LNCaP clone FGC (cell line): ENCODE data around the gene CDS1.

Experiments
- DNase-seq: peaks from one replicate; pipeline ENCODE4 v3.0.0-alpha.2; 2011; ENCODE audit warnings: low read depth
- H3K4me3 ChIP-seq: 2 replicates; pipeline ENCODE4 v1.5.1; 2011; ENCODE audit warnings: mild to moderate bottlenecking, low read depth, low read length, control low read depth
- TF ChIP-seq, protein P1 (sequence below): IDR thresholded peaks from 2 replicates; pipeline ENCODE4 v1.5.1; 2012; ENCODE audit warnings: mild to moderate bottlenecking; ENCODE audit not compliant: control insufficient read depth, insufficient read depth; ENCODE audit errors: extremely low read depth

Gene CDS1

DNA sequence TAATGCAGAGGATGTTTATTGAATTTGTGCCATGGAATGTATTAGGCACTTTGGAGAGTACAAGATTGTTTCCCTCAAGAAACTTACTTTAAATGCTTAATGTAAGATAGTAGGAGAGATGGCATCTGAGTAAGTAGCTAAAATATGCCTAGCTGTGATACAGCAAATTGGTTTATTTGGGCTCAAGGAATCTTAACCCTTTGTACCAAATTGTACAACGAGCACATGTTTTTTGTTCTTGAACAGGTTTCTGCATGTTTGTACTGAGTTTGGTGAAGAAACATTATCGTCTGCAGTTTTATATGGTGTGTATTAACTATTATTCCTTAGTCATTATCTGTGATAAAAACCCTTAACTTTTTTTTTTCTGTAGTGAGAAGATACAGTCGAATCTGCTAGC is 48.6 kb downstream of the CDS1 start:
- no peak overlapping the region for H3K4me3 ChIP-seq
- TF ChIP-seq, protein P1, sequence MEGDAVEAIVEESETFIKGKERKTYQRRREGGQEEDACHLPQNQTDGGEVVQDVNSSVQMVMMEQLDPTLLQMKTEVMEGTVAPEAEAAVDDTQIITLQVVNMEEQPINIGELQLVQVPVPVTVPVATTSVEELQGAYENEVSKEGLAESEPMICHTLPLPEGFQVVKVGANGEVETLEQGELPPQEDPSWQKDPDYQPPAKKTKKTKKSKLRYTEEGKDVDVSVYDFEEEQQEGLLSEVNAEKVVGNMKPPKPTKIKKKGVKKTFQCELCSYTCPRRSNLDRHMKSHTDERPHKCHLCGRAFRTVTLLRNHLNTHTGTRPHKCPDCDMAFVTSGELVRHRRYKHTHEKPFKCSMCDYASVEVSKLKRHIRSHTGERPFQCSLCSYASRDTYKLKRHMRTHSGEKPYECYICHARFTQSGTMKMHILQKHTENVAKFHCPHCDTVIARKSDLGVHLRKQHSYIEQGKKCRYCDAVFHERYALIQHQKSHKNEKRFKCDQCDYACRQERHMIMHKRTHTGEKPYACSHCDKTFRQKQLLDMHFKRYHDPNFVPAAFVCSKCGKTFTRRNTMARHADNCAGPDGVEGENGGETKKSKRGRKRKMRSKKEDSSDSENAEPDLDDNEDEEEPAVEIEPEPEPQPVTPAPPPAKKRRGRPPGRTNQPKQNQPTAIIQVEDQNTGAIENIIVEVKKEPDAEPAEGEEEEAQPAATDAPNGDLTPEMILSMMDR, result no peak
- no peak for DNase-seq

DNA sequence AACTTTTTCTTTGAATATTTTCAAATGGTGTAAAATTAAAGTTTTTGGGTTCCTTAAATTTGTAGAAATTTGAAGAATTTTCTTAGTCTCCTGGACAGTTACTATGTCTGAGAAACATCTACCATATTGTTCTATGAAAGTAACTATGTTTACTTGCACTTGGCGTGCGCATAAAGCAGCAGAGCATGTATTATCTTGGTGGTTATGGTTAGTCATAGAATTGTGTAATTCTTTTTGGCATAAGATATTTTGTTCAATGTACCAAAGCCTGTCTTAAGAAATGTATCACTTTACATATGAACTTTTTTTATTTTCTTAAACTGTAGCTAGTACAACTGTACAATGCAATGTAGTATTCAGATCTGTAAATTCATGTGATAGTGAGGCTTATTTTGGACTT is 49.2 kb downstream of the CDS1 start:
- no peak overlapping the region for H3K4me3 ChIP-seq
- no peak for DNase-seq
- TF ChIP-seq, protein P1, result no peak

DNA sequence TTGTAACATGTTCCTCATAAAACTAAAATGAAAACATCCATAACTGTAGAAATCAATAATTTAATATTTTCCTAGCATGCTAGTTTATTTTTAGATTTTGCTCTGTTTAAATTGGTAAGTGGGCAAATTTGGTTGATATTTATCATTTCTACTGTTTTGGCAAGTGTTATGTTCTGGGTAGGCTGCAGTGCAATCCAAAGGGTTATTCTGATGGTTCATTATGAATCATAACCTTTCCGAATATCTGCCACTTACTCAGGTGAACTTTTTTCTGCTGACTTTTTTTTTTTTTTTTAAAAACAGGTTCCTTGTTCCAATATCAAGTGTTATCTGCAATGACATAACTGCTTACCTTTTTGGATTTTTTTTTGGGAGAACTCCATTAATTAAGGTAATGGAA is 52.0 kb downstream of the CDS1 start:
- DNase-seq, result no peak
- TF ChIP-seq, protein P1, result no peak
- H3K4me3 ChIP-seq, result no peak overlapping the region

DNA sequence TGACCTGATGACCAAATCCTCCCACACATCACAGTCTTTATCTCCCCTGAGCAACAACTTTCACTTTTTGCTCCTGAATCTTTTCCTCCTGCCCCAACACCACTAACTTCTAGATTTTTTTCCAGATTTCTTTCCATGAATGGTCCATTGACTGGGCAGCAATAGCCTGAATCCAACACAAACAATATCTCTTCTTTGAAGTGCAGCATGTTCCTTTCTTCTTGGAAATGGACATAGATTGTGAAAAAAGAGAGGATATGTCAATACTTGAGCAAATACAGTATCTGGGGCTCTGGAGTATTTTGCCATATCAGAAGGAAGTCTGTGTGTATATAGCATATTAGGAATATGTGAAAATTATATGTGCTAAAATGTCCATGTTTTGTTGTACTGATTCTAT is 55.2 kb downstream of the CDS1 start:
- H3K4me3 ChIP-seq, result no peak overlapping the region
- no peak for DNase-seq
- TF ChIP-seq, protein P1, result no peak

DNA sequence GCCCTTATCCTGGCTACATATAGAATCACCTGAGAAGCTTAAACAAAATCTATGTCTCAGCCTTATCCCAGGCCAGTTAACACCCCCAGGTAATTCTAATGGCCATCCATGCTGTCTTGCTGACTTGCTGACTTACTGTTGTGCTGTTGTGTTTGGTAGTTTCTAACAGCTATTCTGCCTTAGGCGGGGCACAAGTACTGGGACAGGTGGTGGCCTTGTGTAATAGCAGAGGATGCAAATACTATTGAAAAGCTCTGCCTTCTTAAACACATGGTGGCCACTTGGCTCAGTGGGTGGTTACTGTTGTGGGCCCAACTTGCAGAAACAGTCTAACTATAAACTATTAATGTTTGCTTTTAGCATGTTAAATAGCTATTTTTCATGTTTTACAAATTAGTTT is 56.2 kb downstream of the CDS1 start:
- no peak for DNase-seq
- TF ChIP-seq, protein P1, result no peak
- no peak overlapping the region for H3K4me3 ChIP-seq

DNA sequence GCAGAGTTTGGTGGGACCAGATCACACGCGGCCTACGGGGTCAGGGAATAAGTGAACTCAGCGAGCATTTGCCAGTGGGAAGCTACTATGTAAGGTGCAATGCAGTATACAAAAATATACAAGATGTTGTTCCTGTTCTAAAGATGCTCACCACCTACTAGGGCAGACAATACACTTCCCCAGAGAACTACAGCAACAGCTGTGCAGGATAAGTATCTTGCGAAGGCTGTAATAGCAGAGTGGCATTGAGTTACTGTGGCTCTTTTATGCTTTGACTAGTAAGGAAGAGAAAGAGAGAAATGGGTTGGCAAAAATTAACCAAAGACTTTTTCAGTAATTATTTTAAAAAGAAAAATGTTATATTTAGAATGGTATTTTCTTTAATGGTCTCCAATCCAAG is 61.2 kb downstream of the CDS1 start:
- TF ChIP-seq, protein P1, result no peak
- H3K4me3 ChIP-seq, result no peak overlapping the region

DNA sequence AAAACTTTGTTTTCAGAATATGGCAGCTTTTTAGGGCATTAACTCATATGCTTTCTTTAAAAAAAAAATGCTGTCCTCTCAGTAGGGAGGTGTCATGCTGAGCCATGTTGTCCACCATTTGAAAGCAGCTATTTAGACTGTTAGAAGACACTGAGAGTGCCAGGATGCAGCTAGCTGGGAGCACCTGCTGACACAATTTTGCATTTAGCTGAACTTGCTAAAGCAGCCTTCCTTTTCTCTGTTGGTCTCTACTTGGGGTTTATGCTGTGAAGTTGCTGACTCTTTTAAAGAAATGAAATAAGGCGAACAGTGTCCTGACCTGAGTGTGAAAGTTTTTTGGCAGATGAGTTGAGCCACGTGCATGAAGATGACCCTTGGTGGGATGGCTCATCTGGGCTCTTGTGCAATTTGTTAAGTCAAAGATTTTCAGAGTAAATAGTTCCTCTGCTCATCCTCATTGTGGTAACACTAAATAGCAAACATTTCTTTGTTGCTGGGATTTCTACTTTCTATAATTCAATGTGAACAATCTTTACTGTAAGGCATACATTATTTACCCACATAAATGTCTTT is 64.5 kb downstream of the CDS1 start:
- no peak overlapping the region for H3K4me3 ChIP-seq
- no peak for DNase-seq
- TF ChIP-seq, protein P1, result no peak

More for the DNA sequence above, 61.2 kb downstream of the CDS1 start:
- no peak for DNase-seq
